Activated CD8-positive, alpha-beta T cell treated with anti-CD3 and anti-CD28 coated beads for 36 hours (primary cell): ENCODE data around the gene TBX6. TPM values are rescaled to one million over a fixed set of nuclear protein-coding genes. Genes with fewer than 3 reads are reported as not detected.

ENCODE experiments used
- ATAC-seq: fragments of 200-7000 bp; cut with Tn5 transposase; one replicate; pipeline ENCODE4 v1.10.0; 2021; ENCODE audit warnings: mild to moderate bottlenecking, moderate library complexity
- CTCF ChIA-PET: fragments of 350-600 bp; sonication (Branson Sonifier 250); formaldehyde crosslinking; loops from one replicate; lab custom pipeline; 2021; ENCODE audit warnings: antibody characterized with exemption; lab: Charles Lee
- POLR2A ChIA-PET: fragments of 350-600 bp; sonication (Branson Sonifier 250); formaldehyde crosslinking; loops from one replicate; lab custom pipeline; 2021; ENCODE audit warnings: antibody characterized with exemption; lab: Charles Lee
- DNase-seq: peaks from one replicate; pipeline ENCODE4 v3.0.0-alpha.2; 2020
- H3K27ac Mint-ChIP-seq: one replicate; pipeline ENCODE4 v1.8.0; 2021; ENCODE audit warnings: mild to moderate bottlenecking, mixed read lengths
- H3K27me3 Mint-ChIP-seq: one replicate; pipeline ENCODE4 v1.8.0; 2021; ENCODE audit warnings: mixed read lengths
- H3K36me3 Mint-ChIP-seq: one replicate; pipeline ENCODE4 v1.8.0; 2021; ENCODE audit warnings: low read depth, mixed read lengths
- H3K4me1 Mint-ChIP-seq: one replicate; pipeline ENCODE4 v1.8.0; 2021; ENCODE audit warnings: low read depth, mixed read lengths
- H3K4me3 Mint-ChIP-seq: one replicate; pipeline ENCODE4 v1.8.0; 2021; ENCODE audit warnings: mild to moderate bottlenecking, moderate library complexity, mixed read lengths
- H3K9me3 Mint-ChIP-seq: one replicate; pipeline ENCODE4 v1.8.0; 2021; ENCODE audit warnings: mixed read lengths
- CTCF ChIP-seq: fragments of 200-600 bp; IDR thresholded peaks from one replicate; pipeline ENCODE4 v1.8.0; 2022; ENCODE audit warnings: antibody characterized with exemption, mild to moderate bottlenecking
- intact Hi-C: fragments of 100-400 bp; cut with micrococcal nuclease; formaldehyde crosslinking; loops from one replicate; pipeline ENCODE4 v1.10.0; 2022
- total RNA-seq, 2 experiments: library from RNA; stranded (reverse); gene quantifications; one replicate each; pipeline ENCODE4 v1.2.3, GENCODE V29; 2021

TBX6 gene
- total RNA-seq, 2 experiments from 2014 or later: 2.5 TPM

GRCh38 chr16:30070490-30070889 is 21.2 kb downstream of the TBX6 start:
- POLR2A ChIA-PET: interaction anchor here (0.9 to 1.8 kb wide), 4 partner anchors 10 to 114 kb away, joined by 3 to 7 read pairs (median 4); partner anchors contain the start of gene TBX6
- DNase-seq (no peak), ATAC-seq (no peak)
- no peaks in the 10 kb centered on the region for H3K27me3 Mint-ChIP-seq
- H3K4me3 Mint-ChIP-seq: no peak overlapping the region
- H3K27ac Mint-ChIP-seq: peak overlapping the region; percentile 5
- peaks cover 30% of the 10 kb centered on the region for H3K4me1 Mint-ChIP-seq
- CTCF ChIA-PET: interaction anchor here (1.6 kb wide), 1 partner anchor 22 kb away, joined by 8 read pairs; the partner anchor contains the start of gene TBX6
- no peak for TF ChIP-seq CTCF
- no peaks in the 10 kb centered on the region for H3K9me3 Mint-ChIP-seq
- intact Hi-C loops: no loop called here
- H3K36me3 Mint-ChIP-seq: peaks cover 76% of the 10 kb centered on the region

- no peak for ATAC-seq
- H3K4me3 Mint-ChIP-seq: peak overlapping the region; percentile 31
- intact Hi-C loops: loop anchor here (10.0 kb wide), 1 partner anchor 305 kb away; the partner anchor contains the start of genes MYL11 and TBC1D10B
- H3K27ac Mint-ChIP-seq: peak overlapping the region; percentile 81
- DNase-seq: no peak
- TF ChIP-seq CTCF: no peak
- ChIA-PET CTCF (interaction anchor here (1.6 kb wide), 1 partner anchor 22 kb away, joined by 8 read pairs; the partner anchor contains the start of gene TBX6), POLR2A (interaction anchor here (0.6 to 1.8 kb wide), 8 partner anchors 8 to 115 kb away, joined by 3 to 7 read pairs (median 3); partner anchors contain the start of gene TBX6)
- peaks cover 80% of the 10 kb centered on the region for H3K36me3 Mint-ChIP-seq
- H3K9me3 Mint-ChIP-seq: no peaks in the 10 kb centered on the region
- H3K27me3 Mint-ChIP-seq: no peaks in the 10 kb centered on the region
- peaks cover 28% of the 10 kb centered on the region for H3K4me1 Mint-ChIP-seq
These were observed 21.9 kb downstream of the TBX6 start for GRCh38 chr16:30069611-30070462.

- intact Hi-C loops: loop anchor here (10.0 kb wide), 1 partner anchor 306 kb away; the partner anchor contains the start of genes MYL11 and TBC1D10B
- peaks cover 27% of the 10 kb centered on the region for H3K4me1 Mint-ChIP-seq
- H3K27ac Mint-ChIP-seq: peak overlapping the region; percentile 81
- ATAC-seq (no peak), DNase-seq (peak; percentile 77)
- no peaks in the 10 kb centered on the region for H3K9me3 Mint-ChIP-seq
- POLR2A ChIA-PET: interaction anchor here (0.8 to 6.3 kb wide), 4 partner anchors 9 to 23 kb away, joined by 3 to 83 read pairs (median 5); partner anchors contain the start of genes PPP4C and TBX6
- CTCF ChIA-PET: interaction anchor here (1.2 to 1.8 kb wide), 3 partner anchors 11 to 14 kb away, joined by 3 to 5 read pairs (median 4); no protein-coding TSS in a partner anchor
- H3K4me3 Mint-ChIP-seq: peak overlapping the region; percentile 66
- peak; percentile 57 for TF ChIP-seq CTCF
- H3K36me3 Mint-ChIP-seq: peaks cover 86% of the 10 kb centered on the region
- H3K27me3 Mint-ChIP-seq: no peaks in the 10 kb centered on the region
These were observed 22.7 kb downstream of the TBX6 start for GRCh38 chr16:30068750-30069610.

- H3K27me3 Mint-ChIP-seq: no peaks in the 10 kb centered on the region
- peaks cover 29% of the 10 kb centered on the region for H3K4me1 Mint-ChIP-seq
- TF ChIP-seq CTCF: no peak
- peak overlapping the region; percentile 66 for H3K4me3 Mint-ChIP-seq
- DNase-seq (no peak), ATAC-seq (no peak)
- no peaks in the 10 kb centered on the region for H3K9me3 Mint-ChIP-seq
- POLR2A ChIA-PET: interaction anchor here (1.5 to 6.3 kb wide), 3 partner anchors 10 to 55 kb away, joined by 4 to 83 read pairs (median 7); partner anchors contain the start of genes MAPK3, PPP4C and TBX6
- peak overlapping the region; percentile 81 for H3K27ac Mint-ChIP-seq
- intact Hi-C loops: loop anchor here (10.0 kb wide), 1 partner anchor 306 kb away; the partner anchor contains the start of genes MYL11 and TBC1D10B
- H3K36me3 Mint-ChIP-seq: peaks cover 84% of the 10 kb centered on the region
- CTCF ChIA-PET: interaction anchor here (1.2 to 2.1 kb wide), 4 partner anchors 11 to 23 kb away, joined by 3 to 12 read pairs (median 4); partner anchors contain the start of gene TBX6
These were observed 23.4 kb downstream of the TBX6 start for GRCh38 chr16:30068333-30068732.
